Erythroblast (primary cell): ENCODE measurements around the gene ARPC5L.

Experiments used
- GATA1 ChIP-seq: IDR thresholded peaks from 2 replicates; pipeline ENCODE4 v1.6.1; 2011; ENCODE audit warnings: low read depth, mild to moderate bottlenecking, control low read depth, low read length, moderate library complexity
- POLR2A ChIP-seq: IDR thresholded peaks from 2 replicates; pipeline ENCODE4 v1.6.1; 2011; ENCODE audit warnings: mild to moderate bottlenecking, low read length

DNA sequence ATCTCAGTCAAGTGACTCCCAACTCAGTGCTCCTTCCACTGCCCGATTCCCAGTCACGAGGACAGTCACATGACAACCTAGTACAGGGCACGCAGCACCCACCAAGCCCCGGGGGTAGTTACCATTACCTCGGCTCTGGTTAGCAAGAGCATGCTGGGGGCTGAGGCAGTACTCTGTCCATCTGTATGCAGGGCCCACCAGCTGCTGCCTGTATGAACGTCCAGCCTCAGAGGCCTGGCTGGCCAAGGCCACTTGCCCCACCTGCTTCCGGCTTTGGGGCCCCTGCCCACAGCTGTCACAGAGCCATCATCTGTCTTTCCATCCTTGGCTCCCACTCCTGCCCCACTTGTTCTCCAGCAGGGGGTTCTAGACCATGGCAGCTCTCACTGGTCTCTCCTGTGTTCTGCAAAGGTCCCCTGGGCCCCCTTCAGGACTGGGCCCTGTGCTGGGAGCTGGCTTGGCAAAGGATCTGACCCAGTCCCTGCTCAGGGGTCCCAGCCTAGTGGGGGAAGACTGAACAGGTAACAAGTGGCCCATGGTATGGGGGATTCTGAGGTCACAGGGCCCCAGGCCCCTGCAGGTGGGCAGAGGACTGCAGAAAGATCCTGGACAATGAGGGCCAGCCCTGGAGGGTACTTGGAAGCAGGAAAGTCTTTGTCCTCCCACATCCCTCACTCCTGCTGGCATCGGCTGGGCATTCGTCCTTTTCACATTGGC lies 3.4 kb upstream of the ARPC5L start:
- TF ChIP-seq POLR2A (no peak), GATA1 (no peak)
